DMS114 treated with DMSO at 0.1 percent for 48 hours (cell line): ENCODE measurements around the gene PPFIBP2.

Experiments used
- DNase-seq: peaks from one replicate; lab custom pipeline; 2025; ENCODE audit not compliant: unreplicated experiment; lab: John Stamatoyannopoulos, UW

PPFIBP2 gene

DNA sequence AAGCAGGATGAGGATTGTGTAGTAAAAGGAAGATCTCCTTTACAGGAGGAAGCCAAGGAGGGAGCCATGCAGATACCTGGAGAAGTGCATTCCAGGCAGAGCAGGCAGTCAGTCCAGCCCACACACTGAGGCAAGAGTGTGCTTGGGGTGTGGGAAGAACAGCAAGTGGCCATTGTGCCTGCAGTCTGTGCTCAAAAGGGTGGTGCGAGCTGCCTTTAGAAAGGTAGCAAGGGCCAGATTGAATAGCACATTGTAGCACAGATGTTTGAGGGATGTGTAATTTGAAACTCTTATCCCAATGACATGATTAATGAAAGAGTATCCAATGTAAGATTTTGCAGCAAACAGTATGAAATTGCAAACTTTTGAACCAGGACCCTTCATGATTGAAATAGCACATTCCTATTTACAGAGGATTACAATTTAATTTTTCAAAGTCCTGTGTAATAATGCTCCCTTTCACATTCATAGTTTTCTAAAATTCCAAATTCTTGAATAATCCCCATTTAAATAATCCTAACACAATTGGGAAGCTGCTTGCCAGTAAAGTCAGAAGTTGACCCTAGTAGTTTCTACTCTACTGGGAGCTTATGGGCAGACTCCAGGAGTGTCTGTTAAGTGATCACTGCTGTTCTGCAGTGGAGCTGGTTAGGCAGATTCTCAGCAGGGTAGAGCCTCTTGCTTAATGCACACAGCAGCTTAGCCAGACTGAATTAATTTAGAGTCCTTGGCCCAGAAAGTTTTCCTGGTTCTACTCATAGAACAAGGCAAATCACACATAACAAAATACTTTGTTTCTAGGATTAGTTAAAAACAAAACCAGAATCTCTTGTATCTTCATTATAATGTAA is 81.4 kb downstream of the PPFIBP2 start:
- DNase-seq = no peak

DNA sequence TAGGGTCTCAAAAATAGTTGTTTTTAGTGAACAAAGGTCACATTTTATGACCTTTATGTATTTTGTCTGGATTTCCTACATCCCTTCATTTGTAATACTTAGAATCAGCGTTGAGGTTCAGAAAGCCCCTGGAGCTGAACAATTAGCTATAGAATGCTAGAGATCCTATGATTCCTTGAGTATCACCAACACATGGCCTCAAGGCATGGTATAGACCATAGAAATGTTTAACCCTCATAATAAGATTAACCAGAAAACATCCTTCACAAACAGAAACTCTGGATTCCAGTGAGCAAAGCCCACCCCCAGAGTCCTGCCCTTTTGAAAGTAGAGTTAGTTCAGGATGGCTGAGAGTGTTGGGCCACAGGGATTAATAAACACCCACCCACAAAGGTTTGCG is 82.2 kb downstream of the PPFIBP2 start:
- no peak for DNase-seq

DNA sequence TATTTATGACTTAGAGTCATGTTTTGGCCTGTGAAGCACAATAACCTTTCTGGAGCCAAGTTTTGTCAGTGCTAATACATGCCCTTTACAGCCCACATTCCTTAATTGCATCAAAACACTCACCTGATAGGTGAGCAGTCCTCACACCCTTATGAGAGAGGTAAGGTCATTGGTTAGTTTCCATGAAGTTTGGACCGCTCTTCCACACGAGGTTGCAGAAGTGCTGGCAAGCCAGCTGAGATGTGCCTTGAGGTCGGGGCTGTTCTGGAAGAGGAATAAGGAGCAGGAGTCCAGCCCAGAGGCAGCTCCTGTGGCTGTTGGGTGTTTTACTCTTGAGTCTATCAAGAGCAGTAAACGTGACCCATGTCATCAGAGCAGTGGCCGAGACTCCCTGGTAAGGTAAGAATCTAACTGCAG is 83.2 kb downstream of the PPFIBP2 start:
- no peak for DNase-seq

DNA sequence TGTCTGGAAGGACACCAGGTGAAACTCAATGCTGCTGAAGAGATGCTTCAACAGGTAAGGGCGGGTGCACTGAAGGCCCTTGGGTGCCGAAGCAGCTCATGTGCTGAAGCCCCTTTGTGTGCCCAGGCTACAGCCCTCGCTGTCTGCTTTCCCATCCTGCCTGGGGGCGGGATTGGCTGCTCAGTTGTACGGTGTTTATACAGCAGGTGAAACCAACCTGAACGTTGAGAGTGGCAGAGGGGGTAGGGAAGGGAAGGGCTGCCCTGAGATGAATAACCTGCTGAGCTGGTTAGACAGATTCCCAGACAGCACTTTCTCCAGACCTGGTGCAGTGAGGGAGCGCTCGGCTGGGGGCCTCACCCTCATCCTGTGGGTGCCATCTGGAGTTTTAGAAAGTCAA is 83.8 kb downstream of the PPFIBP2 start:
- no peak for DNase-seq

DNA sequence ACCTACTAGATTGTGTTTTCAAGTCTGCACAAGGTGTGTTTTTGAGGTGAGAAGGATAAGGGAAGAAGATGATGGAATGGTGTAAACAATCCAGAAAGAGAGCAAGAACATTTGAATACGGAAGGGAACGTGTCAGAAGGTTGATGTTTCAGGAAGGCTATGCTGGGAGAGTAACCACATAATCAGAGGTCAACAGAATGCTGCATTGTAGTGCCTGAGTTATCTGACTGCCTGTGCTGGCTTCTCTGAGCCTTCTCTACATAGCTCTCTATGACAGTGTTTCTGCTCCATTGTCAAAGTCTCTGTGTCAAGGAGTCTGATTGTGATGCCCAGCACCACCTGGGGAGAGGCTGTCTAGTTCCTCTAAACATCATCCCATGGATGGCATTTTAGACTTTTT is 85.4 kb downstream of the PPFIBP2 start:
- DNase-seq = no peak

DNA sequence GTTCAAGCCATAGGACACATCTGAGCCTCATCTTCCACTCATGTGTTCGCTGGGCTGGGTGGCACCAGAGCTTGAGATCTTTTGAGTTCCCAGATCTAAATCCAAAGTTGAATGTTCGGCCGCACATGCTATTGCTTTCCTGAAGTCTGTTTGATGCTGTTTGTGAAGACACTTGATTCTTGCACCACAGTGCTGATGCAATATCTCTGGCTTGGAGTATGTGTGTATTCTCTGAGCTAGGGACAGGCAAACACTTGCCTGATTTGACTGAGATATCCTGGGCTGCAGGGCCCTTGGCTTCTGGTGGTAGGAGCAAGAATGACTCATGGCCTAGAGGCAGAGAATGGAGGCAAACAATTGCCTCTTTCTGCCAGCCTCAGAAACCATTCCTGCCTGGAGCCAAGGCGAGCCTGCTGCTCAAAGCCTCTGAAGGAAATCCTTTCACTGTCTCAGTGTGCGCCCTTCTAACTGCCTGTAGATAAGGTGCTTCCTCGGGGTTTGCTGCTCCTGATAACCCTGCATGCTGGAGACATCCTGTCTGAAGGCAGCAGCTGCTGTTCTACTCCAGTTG is 86.5 kb downstream of the PPFIBP2 start:
- no peak for DNase-seq

DNA sequence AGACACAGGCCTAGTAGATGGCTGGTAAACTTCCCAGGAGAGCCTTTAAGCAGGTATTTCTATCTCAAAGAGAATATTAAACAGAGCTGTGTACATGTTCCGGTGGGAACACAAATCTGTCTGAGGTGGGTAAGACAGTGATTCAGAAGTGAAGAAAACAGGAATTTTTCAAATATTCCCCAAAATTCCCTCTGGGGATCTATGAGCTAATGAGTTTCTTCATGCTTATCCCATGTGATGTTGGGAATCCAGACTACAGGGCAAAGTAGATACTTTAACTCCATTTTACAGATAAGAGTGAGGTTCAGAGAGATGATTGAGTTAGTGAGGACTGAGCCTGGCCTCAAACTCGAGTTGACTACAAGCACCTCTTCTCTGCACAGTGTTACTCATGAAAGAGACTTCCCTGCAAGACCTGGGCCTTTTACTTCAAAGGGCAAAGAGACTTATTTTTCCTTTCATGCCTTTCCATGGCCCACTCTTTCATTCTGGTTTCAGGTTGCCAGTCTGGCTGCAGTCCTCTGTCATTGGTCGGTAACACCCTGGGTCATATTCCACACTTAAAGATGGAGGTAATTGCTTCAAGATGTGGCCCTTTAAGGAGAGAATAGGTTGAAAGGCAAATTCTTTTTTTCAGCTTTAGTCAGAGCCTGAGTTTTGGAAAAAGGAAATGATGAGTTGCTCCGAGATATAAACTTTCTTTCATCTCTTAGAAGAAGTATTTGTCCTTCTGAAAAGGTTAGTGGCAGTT is 89.4 kb downstream of the PPFIBP2 start:
- DNase-seq = no peak

DNA sequence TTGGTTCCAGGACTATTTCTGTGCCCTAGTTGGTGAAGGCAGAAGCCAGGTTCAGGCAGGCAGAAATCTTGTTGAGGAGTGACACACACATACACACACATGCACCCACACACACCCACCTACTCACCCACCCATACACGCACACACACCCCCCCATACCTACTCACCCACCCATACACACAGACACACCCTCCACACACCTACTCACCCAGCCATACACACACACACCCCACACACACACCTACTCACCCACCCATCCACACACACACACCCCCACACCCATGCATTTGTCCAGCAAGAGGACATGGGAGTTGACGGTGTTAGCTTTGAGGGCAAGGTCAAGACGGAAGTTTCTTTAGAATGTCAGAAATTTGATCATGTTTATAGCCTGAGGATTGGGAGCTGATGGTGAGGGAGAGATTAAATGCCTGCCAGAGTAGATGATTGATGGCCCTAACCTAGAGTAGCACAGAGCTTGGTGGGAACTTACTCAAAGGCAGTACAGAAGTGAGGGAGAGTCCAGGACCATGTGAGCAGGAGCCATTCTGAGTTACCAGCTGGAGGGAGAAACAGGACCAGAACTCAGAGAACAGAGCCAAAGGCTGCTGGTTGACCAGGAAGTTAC is 90.6 kb downstream of the PPFIBP2 start:
- no peak for DNase-seq

DNA sequence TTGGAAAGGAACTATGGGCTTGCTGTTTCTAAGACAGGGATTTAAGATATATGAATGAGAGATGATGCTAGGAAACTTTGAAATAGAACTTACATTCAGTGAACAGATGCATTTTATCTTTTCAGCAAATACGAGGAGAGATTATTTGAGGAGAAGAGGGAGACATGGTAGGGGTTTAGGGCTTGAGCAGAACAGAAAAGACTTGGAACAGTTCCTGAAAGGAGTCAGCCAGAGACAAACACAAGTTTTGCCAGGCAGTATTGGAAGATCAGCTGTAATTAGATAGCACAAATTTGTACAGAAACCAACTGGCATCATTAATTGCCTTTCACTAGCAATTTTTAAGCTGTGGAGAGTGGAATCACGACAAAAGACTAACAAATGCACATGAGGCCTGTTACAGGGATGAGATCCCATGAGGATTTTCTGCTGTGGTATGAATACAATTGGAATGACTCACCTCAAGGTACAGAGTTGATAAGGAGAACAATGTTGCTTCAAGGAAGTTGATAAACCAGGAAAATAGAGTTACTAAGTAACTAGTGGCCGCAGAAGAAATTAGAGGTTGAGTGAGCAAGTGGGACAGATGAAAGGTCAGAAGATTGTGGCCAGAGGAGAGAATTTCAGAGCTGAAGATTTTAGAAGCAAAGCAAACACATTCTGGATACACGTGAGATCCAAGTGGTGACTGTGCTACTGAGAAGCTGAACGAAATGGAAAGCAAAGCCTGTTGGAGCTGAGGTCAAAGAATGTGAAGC is 91.6 kb downstream of the PPFIBP2 start:
- no peak for DNase-seq

DNA sequence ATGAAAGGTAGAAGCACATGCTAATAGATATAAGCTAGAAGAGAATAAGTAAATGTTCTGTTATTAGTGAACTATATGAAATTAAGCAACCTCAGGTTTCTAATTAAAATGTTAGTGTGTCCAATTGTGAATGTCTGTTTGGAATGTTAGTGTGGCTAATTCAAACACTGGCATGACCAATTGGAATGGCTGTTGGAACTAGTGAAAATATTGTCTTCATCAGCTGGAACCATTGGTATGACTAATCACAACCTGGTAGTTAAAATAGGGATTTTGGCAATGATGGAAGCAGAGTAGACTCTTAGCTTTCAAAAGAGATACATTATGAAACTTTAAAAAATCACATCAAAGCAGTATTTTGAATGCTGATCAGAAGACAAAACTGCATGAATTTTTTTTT is 92.7 kb downstream of the PPFIBP2 start:
- no peak for DNase-seq

DNA sequence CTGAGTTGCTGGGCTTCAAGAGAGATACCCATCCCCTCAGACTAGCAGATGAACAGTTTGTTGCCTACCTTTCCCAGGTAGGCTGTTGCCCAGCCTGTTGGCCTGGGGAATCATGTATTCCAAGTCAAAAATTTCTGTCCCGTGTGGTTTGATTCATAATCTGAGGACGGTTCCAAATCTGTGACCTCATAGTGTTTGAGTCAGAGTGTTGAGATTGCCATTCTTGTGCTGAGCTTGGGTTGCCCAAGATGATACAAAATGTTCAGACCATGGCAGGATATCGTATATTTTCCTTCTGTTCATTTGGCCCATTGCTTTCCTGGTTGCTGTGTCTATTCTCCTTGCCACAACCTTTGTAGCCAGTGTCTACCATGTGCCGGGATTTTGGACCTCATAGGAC is 95.2 kb downstream of the PPFIBP2 start:
- DNase-seq = no peak

DNA sequence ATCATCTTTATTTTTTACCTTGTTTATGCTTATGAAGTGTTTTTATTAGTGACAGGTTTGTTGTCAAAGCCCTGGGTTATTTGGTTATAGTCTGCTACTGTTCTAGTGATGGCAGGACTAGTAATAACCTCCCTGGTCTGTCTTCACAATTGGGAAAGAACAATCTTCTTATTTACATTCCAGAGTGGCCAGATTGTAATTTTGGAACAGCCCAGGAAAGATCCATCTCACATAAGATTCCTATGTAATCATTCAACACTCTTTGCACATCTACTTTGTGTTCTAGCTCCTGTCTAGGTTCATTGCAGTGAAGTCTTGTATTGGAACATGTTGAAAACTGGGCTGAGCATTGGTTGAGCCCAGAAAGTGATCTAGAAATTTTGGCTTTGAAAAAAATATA is 95.7 kb downstream of the PPFIBP2 start:
- DNase-seq = no peak

DNA sequence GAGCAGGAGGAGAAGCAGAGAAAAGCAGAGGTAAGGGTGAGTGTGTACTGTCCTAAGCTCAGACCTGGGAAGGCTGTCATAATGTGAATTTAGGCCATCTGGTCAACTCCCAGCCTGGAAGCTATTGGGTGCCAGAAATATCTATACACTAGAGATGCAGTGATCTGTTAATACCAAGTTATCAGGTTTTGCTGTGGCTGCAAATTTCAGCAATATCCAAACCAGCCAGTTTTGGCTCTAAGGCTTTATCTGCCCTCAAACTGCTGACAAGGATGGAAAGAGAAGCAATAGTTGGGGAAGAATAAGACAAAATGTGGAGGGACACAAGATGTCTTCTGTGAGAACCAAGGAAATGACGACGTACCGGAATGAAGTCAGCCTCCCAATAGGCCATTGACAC is 96.6 kb downstream of the PPFIBP2 start:
- no peak for DNase-seq

DNA sequence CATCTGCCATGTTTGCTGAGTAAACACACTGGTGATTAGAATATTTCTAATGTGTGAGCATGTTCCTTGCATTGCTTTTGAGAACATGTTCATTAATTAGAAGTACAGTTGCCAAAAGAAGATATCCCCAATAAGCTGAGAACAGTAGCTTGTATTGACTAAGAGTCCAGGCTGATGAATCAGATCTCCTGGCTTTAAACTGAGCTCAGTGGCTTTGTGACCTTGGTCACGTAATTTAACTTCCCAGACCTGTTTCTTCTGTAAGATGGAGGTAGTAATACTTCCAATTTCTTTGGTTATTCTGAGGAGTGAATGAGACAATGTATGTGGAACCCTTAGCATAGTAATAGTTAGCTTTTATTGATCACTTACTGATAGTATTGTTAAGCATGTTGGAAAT is 97.6 kb downstream of the PPFIBP2 start:
- DNase-seq = no peak

DNA sequence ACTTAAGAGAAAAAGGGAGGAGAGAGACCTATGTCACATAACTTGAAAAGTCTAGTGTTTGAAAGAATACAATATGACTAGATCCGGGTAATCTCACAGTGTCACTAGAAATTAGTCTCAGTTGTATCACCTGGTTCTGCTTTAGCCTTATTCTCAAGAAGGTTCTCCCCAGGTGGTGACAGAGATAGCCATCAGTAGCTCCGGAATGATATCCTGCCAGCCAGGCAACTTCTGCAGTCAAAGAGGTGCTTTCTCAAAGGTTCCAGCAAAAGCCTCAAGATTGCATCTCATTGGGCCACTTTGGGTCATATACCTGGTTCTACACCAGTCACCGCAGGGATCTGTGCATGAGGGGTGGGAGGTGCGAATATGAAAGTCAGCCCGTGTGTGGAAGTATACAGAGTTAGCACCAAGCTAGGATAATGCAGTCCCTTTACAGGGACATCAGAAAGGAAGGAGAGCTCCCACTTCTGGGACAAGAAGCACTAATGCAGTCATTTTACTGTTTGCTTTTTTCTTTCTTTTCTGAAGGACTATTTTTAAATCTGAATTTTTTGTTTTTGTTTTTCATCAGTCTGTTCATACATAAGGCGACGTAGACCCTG is 98.4 kb downstream of the PPFIBP2 start:
- no peak for DNase-seq

DNA sequence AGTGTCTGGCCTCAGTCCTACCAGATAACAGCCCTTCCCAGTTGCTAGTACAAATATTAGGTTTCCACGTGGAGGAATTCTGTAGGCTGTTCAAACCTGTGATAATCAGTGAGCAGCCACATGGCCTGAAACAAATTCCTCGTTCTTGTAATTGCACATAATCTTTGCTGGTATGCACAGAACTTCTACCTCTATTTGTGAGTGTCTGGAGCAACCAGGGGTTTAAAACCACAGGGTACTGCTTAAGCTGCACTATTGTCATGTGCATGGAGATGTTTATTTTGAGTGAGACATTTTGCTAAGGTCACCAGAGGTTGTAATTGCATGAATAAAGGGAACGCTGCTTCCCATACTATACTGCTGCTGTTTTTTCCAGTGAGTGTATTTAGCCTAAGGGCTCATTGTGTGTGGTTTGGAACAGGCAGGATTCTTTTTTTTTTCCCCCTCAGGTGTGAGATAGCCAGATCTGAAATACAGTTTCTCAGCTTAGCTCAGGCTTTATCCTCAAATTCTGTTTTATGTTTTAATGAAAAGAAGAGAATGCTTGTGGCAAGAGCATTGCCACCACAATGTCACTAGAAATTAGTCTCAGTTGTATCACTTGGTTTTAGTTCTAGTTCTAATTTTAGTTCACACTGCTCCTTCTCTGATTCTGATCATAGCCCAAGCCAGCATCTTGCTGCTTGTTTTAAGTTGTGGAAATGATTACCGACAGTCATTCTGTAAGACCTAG is 99.0 kb downstream of the PPFIBP2 start:
- no peak for DNase-seq

DNA sequence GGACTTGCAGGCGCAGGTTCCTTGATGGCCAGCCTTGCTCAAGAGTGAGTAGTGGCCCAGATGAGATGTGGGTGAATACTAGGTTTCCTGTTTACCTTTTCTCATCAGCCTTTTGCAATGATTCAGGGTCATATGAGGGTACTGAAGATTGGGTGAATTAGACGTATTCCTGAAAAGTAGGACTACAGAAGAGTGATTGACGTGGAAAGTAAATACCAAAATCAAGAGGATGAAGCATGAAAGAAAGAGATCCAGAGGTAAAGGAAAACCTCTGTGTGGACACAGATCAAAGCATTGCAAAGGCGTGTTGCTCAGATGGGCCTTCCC is 99.6 kb downstream of the PPFIBP2 start:
- no peak for DNase-seq

DNA sequence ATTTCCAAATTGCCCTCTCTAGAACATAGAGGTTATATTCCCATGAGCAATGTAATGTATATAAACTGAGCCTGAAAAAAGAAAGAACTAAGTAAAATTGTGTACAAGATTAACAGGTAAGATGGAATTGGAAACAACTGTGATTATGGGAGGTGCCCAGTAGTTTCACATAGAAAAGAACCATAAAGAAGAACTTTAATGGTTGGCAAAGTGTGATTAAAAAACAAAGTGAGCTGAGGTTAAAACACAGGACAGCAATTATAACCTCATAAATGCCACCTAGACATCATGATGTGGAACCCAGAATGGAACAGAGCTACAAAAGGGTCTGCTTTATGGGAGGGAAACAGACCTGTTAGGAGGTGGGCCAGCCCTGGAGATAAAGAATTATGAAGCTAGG is 100.9 kb downstream of the PPFIBP2 start:
- DNase-seq = no peak

DNA sequence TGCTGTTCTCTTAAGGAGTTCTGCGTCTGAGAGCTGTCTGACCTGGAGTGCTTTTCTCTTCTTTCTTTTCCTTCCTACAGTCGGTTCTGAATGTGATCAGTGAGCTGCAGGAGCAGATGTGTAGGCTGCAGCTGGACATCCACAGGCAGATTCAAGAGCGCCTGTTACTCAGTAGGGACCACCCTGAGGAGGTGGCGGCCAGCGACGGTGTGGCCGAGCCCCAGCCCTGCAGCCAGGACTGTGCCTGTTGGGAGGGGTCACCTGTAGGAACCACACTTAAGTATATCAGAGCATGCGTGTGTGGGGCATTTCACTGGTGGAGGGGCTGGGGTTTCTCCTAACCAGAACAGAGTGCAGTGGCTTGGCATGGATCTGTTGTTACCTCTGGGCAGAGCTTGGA is 103.2 kb downstream of the PPFIBP2 start:
- no peak for DNase-seq

DNA sequence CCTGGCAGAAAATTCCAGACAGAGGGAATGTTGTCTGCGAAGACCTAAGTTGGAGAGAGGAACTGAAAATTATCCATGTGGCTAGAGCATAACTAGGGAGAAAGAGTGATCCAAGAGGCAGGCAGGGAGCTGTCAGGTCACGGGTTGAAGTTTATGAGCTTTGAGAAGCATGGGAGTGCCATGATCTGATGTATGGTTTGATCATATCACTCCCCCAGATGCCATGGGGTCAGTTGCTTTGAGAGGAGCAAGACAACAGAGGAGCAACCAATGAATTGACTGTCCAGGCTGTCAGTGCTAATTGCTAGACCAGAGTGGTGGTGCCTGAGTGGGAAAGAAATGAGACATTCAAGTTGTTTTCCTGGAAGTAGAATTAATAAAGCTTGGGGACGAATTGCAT is 105.5 kb downstream of the PPFIBP2 start:
- no peak for DNase-seq
